Measurements from ENCODE around the gene ELAC2.

- TF ChIP-seq CTCF (IDR thresholded peaks at IDR 0.05) (no peak), POLR2A (IDR thresholded peaks at IDR 0.05) (no peak), POLR2AphosphoS5 (IDR thresholded peaks at IDR 0.05) (no peak)
Observed at GRCh38 chr17:12955521-12955920, 62.3 kb downstream of the ELAC2 start.
